Fibroblast of lung (primary cell): ENCODE results near the gene RSPH9.

Experiments used
- CTCF ChIP-seq, 2 donors: IDR thresholded peaks in 1 of 2; conservative IDR thresholded peaks in 1 of 2; 1 replicate in 1 of 2; 2 replicates in 1 of 2; pipeline ENCODE4 v1.5.1; 2011 to 2012; ENCODE audit warnings: low read length in 2 of 2, control low read depth in 1 of 2, inconsistent platforms in 1 of 2, low read depth in 1 of 2, mild to moderate bottlenecking in 1 of 2
- EZH2 ChIP-seq: IDR thresholded peaks from 2 replicates; pipeline ENCODE4 v1.5.1; 2012; ENCODE audit warnings: low read length, control low read depth, mild to moderate bottlenecking; ENCODE audit errors: missing control alignments

DNA sequence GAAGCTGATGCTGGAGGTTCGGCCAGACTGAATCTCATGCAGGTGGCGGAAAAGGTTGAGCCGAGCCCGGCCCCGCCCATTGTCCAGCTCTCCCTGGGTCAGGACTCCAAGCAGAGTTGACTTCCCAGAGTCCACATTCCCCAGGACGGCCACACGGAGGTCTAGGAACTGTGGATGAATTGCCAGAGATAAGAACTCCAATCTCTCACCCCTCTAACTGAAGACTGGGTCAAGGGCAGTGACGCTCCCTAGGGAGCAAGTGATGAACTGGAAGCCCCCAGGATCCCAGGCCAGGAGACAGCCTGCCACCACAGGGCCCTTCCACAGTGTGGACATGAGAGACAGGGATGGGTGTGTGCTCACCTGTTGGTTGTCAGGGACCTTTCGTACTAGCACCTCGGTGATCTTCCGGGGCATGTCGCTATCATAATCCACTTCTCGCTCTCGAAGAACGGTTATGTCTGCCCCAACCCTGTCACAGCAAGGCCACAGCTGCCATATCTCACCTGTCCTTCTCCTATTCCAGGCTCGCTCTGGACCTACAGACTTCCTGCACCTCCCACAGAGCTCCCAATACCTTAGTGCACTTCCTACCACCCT, 19.3 kb upstream of the RSPH9 start:
- no peak for TF ChIP-seq CTCF (conservative IDR thresholded peaks at IDR 0.05 in 1 of 2, IDR thresholded peaks at IDR 0.05 in 1 of 2; ENCODE audit: low read depth in 1 of 2, low read length in 2 of 2)
- TF ChIP-seq EZH2: no peak
